ENCODE results near the gene RASA3. TPM values are rescaled to one million over a fixed set of nuclear protein-coding genes. Genes with fewer than 3 reads are reported as not detected.

RASA3 gene
- polyA plus RNA-seq, 3 donors, result 9.0 to 32.6 (median 16.6) TPM

DNA sequence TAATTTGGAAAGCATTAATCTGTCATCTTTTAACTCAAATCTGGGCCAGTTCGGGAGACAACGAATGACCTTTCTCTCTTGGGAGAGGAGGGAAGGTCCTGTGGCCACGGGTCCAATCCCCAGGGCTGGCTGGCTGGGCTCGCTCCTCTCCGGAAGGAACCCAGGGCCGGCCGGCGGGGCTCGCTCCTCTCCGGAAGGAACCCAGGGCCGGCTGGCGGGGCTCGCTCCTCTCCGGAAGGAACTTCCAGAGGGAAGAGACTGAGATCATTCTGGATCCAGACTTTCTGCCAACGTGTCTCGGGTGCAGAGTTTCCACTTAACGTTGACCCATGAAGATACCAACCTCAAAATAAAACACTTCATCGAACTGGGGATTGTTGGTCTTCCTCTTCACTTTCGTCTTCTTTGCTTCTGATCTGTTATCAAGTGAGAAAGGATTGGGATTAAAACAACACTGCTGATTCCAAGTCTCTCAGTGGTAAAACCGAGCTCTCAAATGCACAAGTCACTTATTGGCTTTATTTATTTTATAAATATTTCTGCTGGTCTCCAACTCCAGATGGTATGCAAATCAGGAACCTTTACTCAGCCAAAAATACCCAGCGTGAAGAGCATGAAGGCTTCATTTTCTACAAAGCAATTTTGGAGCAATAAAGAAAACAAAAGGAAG lies 105.2 kb downstream of the RASA3 start:
- H3K4me3 ChIP-seq (replicated peaks in 1 of 3; ENCODE audit: low read depth in 2 of 3, low read length in 3 of 3), result no peak overlapping the region
- no peak overlapping the region for H3K27ac ChIP-seq (ENCODE audit: low read depth in 1 of 2, low read length in 2 of 2)
- Mint-ChIP-seq H3K9me3 (peaks cover 0 to 8% (median 0%) of the 10 kb centered on the region in 7 donors), H3K27ac (peak overlapping the region in 1 of 7 donors; percentile 32), H3K36me3 (peaks cover 55 to 84% of the 10 kb centered on the region in 2 donors), H3K27me3 (ENCODE audit: low read depth in 3 of 3) (no peaks in the 10 kb centered on the region), H3K4me1 (peaks cover 8% of the 10 kb centered on the region), H3K4me3 (no peak overlapping the region)
- H3K79me2 ChIP-seq (ENCODE audit: insufficient read depth, low read length), result peaks cover 18% of the 10 kb centered on the region
- no peak overlapping the region for H2AFZ ChIP-seq (ENCODE audit: insufficient read depth, low read depth, low read length, poor library complexity, severe bottlenecking)
- no peak overlapping the region for H3K4me2 ChIP-seq (replicated peaks; ENCODE audit: extremely low read depth, low read length, poor library complexity, severe bottlenecking)
- DNase-seq, result no peak
- intact Hi-C loops (cut with micrococcal nuclease), result no loop called here
- peaks cover 74% of the 10 kb centered on the region for H4K20me1 ChIP-seq (ENCODE audit: insufficient read depth, low read length)
- peaks cover 0 to 5% of the 10 kb centered on the region in 2 donors for H3K4me1 ChIP-seq (ENCODE audit: control insufficient read depth in 1 of 2, insufficient read depth in 2 of 2, low read length in 2 of 2)
- no peaks in the 10 kb centered on the region for H3K9me3 ChIP-seq (replicated peaks in 1 of 2; ENCODE audit: control insufficient read depth in 1 of 2, insufficient read depth in 1 of 2, low read length in 2 of 2)
- no peak overlapping the region for H3K9ac ChIP-seq (ENCODE audit: insufficient read depth, low read length, poor library complexity, severe bottlenecking)
- H3K36me3 ChIP-seq (replicated peaks in 1 of 2; ENCODE audit: control insufficient read depth in 1 of 2, insufficient read depth in 2 of 2, low read length in 2 of 2), result peaks cover 58 to 90% of the 10 kb centered on the region in 2 donors
- no peaks in the 10 kb centered on the region for H3K27me3 ChIP-seq (ENCODE audit: control insufficient read depth in 2 of 2, insufficient read depth in 2 of 2, low read length in 2 of 2)
- over 99% methylated on average over 13 of the region's 21 CpGs for WGBS (ENCODE audit: insufficient coverage)
- TF ChIP-seq, protein P1, sequence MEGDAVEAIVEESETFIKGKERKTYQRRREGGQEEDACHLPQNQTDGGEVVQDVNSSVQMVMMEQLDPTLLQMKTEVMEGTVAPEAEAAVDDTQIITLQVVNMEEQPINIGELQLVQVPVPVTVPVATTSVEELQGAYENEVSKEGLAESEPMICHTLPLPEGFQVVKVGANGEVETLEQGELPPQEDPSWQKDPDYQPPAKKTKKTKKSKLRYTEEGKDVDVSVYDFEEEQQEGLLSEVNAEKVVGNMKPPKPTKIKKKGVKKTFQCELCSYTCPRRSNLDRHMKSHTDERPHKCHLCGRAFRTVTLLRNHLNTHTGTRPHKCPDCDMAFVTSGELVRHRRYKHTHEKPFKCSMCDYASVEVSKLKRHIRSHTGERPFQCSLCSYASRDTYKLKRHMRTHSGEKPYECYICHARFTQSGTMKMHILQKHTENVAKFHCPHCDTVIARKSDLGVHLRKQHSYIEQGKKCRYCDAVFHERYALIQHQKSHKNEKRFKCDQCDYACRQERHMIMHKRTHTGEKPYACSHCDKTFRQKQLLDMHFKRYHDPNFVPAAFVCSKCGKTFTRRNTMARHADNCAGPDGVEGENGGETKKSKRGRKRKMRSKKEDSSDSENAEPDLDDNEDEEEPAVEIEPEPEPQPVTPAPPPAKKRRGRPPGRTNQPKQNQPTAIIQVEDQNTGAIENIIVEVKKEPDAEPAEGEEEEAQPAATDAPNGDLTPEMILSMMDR (IDR thresholded peaks at IDR 0.05), result no peak

DNA sequence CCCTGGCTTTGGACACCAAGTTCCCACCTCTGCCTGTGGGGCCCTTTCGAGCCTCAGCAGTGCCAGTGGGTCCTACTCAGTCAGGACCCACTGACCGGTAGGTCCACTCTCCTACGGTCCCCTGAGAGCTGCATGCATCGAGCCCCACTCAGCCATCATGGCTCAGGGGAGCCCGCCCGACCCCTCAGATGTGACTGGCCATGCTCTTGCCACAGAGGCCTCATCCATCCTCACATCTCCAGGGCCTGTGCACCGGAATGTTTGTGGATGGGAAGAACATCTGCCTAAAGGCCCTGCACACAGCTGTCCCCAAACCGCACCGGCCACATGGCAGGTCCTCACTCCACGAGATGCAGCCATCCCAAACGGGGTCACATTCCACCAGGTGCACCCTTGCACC lies 105.9 kb downstream of the RASA3 start:
- Mint-ChIP-seq H3K4me1 (peaks cover 8% of the 10 kb centered on the region), H3K27me3 (ENCODE audit: low read depth in 3 of 3) (no peaks in the 10 kb centered on the region), H3K36me3 (peaks cover 59 to 84% of the 10 kb centered on the region in 2 donors), H3K4me3 (no peak overlapping the region), H3K27ac (peak overlapping the region in 3 of 7 donors; percentile 37 to 50 (median 37)), H3K9me3 (peaks cover 0 to 7% (median 0%) of the 10 kb centered on the region in 7 donors)
- Histone ChIP-seq H3K4me3 (replicated peaks in 1 of 3; ENCODE audit: low read depth in 2 of 3, low read length in 3 of 3) (no peak overlapping the region), H3K27ac (ENCODE audit: low read depth in 1 of 2, low read length in 2 of 2) (no peak overlapping the region), H3K4me2 (replicated peaks; ENCODE audit: extremely low read depth, low read length, poor library complexity, severe bottlenecking) (no peak overlapping the region), H3K4me1 (ENCODE audit: control insufficient read depth in 1 of 2, insufficient read depth in 2 of 2, low read length in 2 of 2) (peaks cover 0 to 5% of the 10 kb centered on the region in 2 donors), H3K9ac (ENCODE audit: insufficient read depth, low read length, poor library complexity, severe bottlenecking) (no peak overlapping the region), H2AFZ (ENCODE audit: insufficient read depth, low read depth, low read length, poor library complexity, severe bottlenecking) (no peak overlapping the region), H3K79me2 (ENCODE audit: insufficient read depth, low read length) (peaks cover 11% of the 10 kb centered on the region), H4K20me1 (ENCODE audit: insufficient read depth, low read length) (peaks cover 73% of the 10 kb centered on the region), H3K9me3 (replicated peaks in 1 of 2; ENCODE audit: control insufficient read depth in 1 of 2, insufficient read depth in 1 of 2, low read length in 2 of 2) (no peaks in the 10 kb centered on the region), H3K36me3 (replicated peaks in 1 of 2; ENCODE audit: control insufficient read depth in 1 of 2, insufficient read depth in 2 of 2, low read length in 2 of 2) (peaks cover 64 to 92% of the 10 kb centered on the region in 2 donors), H3K27me3 (ENCODE audit: control insufficient read depth in 2 of 2, insufficient read depth in 2 of 2, low read length in 2 of 2) (no peaks in the 10 kb centered on the region)
- TF ChIP-seq, protein P1 (IDR thresholded peaks at IDR 0.05), result no peak
- WGBS (ENCODE audit: insufficient coverage), result 99% methylated on average over 9 of the region's 11 CpGs
- intact Hi-C loops (cut with micrococcal nuclease), result no loop called here
- DNase-seq, result no peak
